DMS114 treated with DMSO at 0.1 percent for 48 hours (cell line): ENCODE results near the gene ECE1.

Source experiments
- DNase-seq: peaks from one replicate; lab custom pipeline; 2025; ENCODE audit not compliant: unreplicated experiment; lab: John Stamatoyannopoulos, UW

Gene ECE1

GRCh38 chr1:21308847-21309652 lies 18.8 kb upstream of the ECE1 start:
- DNase-seq, result no peak

DNA sequence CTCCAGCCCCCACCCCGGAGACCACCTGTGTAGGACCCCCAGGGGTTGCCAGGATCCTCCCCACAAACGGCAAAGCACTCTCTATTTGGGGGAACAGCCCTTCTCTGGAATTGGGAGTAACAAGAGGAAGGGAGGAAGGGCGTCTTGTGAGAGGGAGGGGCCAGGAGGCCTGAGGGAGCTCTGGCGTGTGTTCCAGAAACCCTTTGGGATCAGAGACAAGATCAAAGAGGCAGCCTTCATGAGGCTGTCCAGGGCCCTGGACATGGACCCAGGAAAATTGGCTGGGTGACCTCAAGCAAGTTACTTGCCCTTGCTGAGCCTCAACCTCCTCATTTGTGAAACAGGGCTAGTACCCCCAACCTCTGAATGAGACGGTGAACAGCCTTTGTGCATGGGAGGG lies 18.1 kb upstream of the ECE1 start:
- DNase-seq, result no peak

- no peak for DNase-seq
Observed at GRCh38 chr1:21307663-21308305, 17.5 kb upstream of the ECE1 start.

DNA sequence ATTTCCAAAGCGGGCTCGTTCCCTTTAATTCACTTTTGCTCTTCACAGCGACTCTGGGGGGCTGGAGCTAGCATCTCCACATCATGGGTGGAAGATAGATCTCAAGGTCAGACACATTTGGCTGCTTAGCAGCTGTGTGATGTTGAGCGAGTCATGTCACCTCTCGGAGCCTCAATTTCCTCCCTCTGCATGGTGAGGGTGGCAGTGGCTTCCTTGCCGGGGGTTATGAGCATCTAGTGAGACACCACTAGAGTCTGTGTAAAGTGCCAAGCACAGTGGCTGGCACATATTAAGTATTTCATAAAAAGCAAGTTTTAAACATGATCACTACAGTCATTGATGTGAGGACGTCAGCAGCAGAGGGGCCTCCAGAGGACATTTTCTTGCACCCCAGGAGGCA lies 16.9 kb upstream of the ECE1 start:
- no peak for DNase-seq

GRCh38 chr1:21305900-21306189 lies 15.6 kb upstream of the ECE1 start:
- DNase-seq, result no peak

DNA sequence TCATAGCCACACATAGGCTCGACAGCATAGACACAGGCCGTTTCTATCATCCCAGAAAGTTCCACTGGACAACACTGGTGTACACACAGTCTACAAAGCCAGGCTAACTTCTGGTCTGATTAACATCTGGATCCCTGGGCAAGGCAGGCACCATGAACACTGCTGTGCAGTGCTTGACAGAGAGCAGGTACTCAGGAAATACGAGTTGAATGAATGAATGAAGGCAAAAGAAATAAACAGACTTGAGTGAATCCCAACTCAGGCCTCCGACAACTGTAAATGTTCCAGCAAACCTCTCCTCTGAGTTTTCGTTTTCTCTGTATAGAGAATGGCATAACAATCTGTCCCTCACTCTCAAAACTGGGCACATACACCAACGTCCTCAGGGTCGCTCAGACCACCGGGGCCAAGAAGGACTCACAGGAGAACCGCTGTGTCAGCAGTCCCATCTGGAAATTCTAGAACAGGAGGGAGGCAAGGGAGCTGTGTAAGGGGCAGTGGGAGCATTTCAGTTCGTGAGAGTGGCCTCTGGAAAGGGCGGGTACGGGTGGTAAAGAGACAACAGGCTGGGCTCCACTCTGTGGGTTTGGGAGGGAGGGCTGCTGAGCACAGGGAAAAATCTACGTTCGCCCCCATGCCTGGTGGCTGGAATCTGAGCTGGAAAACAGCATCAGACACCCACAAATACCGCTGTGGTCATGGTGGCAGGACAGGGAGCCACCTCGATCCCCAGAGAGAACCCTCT lies 15.1 kb upstream of the ECE1 start:
- DNase-seq, result no peak

DNA sequence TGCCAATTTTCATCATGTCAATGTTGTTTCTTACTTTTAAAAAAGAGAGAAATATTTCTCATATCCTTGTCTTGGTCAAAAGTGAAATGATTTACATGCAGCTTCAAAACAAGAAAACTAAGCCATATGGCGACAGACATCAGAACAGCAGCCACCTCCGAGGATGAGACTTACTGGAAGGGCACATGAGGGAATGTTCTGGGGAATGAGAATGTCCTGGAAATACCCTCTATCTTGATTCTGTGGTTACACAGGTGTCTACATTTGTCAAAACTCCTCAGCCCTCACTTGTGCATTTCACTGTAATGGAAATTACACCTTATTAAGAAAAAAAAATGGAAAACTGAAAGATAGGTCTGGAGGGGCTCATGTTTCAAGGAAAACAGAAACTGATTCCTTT lies 14.2 kb upstream of the ECE1 start:
- DNase-seq, result no peak

DNA sequence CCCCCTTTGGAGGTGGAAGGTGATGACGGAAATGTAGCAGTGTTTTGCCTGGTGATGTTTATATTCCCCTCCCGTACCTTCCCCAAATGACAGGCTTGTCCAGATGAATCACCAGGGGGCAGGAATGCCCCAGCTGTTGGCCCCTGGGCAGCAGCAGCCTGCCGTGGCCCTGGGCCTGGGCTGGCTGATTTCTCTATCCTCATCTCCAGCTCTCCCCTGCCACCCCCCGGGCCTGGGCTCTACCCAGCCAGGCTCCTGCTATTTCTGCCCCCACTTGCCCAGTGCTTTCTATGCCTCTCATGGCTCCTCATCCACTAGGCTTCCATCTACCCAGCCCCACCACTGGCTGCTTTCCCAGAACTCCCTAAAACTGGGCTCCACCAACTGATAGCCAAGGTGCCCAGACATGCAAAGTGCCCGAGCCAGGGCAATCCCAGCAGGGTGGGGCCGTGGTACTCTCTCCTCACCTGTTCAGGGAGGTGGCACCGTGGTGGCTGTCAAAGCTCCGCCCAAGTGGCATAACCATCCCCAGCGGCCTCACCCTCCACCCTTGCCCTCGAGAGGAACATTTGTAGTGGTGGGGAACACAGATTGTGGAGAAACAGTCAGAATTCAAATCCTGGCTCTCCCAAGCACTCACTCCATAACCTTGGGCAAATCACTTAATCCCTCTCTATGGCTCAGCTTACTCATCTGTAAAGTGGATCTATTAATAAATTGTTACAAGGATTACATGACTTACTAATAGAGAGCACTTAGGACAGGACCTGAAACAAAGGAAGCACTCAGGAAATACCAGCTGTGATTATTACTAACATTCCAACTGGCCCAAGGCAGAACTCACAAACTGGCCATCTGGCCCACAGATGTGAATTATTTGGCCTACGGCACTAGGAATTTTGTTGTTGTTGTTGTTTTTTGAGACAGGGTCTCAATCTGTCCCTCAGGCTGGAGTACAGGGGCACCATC lies 12.8 kb upstream of the ECE1 start:
- no peak for DNase-seq

DNA sequence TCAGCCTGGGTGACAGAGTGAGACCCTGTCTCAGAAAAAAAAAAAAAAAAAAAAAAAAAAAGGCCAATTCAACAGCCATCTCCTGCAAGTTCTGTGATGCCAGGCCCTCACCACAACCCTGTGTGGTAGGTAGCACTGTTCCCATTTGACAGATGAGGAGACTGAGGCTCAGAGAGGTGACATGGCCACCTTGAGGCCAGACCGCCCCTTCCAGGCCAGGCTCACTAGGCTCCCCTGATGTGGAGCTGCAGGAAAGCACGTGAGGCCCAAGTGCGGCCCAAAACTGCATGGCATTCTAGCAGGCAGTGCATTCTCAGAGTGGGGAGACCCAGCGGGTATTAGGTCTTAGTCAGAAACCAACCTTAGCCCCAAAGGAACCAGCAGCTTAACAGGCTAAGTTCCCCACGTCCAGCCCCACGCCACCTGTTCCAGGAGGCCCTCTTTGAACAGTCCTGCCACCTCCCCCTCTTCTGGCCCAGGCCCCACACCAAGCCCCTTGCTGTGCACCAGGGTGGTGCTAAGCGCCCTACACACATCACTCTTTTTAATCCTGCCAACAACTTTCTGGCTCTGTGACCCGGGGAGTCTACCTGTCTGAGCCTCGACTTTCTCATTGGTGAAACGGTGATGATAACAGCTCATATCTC lies 11.7 kb upstream of the ECE1 start:
- DNase-seq, result no peak

GRCh38 chr1:21300774-21301173 lies 10.5 kb upstream of the ECE1 start:
- DNase-seq, result no peak

DNA sequence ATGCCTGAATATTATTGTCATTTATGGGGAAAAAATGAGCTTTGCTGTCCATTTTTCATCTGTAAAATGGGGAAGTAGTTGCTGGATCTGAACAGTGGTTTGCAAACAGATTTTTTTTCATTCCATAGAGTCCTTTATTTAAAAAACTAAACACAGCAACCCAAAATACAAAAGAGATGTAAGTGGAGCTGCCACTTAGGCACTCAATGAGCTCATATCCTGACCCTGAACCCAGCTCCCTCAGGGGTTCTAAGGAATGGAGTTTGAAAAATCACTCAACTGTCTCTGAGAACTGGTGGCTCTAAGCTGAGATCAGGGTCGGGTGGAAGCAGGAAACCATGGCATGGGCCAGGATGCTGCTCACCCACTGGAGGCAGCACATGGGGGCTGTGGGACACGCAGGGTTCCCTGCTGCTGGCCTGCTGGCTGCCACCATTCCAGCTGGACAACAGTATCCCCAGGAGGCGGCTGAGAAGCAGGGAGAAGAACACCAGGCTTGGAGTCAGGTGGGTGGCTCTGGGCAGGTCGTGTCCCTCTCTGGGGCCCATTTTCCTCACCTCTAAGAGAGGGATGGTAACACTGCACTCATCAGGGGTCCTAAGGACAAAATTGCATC lies 9.6 kb upstream of the ECE1 start:
- no peak for DNase-seq

DNA sequence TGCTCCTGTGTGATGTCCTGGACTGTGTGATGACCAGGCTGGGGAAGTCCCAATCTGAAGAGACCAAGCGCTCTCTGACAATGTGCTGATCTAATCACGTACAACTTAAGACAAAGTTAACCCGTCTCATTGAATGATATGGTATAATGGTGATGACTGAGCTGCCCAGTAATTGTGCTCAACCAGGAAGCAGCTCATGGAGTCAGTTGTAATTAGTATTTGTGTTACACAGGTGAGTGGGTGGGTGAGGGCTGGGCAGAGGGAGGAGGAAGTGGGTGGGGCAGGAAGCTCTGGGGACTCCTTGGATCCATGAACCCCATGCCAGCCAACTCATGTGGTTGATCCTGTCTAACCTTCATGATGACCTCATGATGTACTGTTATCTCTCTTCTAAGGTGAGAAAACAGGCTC lies 8.7 kb upstream of the ECE1 start:
- no peak for DNase-seq

DNA sequence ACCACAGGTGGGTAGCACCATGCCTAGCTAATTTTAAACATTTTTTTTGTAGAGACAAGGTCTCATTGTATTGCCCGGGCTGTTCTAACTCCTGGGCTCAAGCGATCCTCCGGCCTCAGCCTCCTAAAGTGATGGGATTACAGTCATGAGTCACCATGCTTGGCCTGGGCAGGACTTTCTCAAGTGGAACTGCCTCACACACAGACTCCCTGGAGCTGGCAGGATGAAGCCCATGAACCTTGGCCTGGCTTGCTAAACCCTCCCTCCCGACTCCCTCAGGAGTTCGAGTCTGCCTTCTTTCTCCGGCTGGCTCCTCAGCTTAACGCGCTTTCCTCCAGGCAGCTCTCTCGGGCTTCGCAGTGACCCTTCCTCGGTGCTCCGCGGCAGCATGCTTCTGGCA lies 7.7 kb upstream of the ECE1 start:
- DNase-seq, result no peak

DNA sequence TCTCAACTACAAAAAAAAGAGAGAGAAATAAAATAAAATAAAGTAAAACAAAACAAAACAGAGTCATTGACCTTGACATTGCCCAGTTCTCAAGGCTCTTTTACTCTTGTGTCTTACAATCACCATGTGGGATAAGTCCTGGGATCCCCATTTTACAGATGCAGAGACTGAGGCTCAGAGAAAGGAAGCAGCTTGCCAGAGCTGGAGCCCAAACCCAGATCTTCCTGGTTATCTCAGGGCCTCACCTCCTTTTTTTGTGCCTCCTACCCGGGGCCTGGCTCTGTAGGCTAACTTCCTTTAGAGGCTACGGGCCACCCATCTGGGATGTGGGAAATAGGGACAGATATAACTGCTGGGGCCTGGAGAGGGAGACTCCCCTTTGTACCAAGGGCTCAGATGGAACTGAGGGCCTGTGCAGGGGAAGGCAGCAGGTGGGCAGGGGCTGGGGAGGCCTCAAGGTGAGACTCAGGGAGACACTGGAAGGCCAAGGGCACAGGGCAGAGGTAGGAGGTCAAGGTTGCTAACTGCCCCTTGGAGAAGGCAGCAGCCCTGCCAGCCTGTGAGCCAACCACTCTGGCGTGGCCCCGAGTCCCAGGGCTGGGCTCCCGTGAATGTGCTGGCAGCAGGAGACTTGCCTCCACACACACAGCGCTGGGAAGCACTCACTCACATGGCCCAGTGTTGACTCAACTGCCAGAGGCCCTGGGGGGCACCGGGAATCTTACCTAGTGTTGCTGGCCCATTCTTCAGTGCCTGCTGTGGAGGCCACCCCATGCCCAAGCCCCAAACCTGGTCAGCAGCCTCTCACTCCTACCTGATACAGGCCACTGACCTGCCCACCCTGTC lies 6.5 kb upstream of the ECE1 start:
- DNase-seq, result no peak

DNA sequence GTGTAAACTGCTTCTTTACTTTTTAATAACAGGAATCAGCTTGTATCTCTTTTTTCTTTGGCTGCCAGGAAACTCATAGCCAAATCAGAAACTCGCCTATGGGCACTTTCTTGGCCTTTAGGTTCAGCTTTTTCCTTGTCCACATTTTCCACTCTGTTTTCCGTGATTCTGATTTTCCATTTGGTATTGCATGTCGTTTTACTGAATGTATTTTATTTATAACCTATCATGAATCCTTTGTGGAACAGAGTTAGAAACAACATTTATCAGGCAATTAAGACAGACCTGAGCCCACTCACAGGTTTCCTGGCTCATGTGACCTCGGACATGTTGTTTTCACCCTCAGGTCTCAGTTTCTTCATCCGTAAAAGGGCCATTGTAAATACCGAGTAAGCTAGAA lies 5.3 kb upstream of the ECE1 start:
- DNase-seq, result no peak

DNA sequence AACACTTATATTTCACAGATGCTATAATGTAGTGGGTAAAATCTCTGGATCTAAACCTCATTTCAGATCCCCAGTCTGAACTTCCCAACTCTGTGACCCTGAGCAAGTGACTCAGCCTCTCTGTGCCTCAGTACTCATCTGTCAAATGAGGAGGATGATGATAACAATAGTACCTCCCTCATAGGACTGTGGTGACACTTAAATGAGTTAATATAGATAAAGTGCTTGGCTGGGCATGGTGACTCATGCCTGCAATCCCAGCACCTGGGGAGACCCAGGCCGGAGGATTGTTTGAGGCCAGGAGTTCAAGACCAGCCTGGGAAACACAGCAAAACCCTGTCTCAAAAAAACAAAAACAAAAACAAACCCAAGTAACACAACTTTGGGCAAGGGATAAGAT lies 4.7 kb upstream of the ECE1 start:
- DNase-seq, result no peak

DNA sequence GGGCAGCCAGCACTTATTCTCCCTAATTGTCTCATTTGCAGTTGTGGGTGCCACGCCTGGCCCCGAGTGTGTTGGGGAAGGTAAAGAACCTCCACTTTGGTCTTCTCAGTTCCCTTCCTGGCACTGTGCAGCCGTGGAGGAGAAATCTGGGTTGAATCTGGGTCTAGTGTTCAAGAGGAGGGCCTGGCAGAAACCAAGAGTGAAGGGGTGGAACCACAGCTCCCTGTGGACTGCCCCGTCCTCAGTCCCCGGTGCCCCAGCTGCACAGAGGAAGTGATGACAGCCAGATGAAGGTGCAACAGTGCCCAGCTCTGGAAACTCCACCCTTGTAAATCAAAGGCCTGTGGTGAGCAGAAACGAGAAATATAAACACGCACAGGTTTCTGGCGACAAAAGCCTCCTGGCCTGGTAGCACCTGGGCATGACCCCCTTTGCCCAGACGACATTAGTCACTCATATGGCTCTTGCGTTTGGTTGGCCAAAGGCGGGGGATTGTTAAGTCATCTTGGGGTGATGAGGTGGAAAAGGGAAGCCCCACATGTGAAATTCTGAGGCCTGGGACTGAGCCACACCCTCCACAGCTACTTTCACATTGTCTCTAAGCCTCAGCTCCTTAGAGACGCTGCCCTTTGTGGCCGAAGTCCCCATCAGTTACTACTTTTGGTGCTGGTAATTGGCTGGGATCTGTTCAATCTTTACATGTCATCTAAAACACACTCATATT lies 4.2 kb upstream of the ECE1 start:
- no peak for DNase-seq

DNA sequence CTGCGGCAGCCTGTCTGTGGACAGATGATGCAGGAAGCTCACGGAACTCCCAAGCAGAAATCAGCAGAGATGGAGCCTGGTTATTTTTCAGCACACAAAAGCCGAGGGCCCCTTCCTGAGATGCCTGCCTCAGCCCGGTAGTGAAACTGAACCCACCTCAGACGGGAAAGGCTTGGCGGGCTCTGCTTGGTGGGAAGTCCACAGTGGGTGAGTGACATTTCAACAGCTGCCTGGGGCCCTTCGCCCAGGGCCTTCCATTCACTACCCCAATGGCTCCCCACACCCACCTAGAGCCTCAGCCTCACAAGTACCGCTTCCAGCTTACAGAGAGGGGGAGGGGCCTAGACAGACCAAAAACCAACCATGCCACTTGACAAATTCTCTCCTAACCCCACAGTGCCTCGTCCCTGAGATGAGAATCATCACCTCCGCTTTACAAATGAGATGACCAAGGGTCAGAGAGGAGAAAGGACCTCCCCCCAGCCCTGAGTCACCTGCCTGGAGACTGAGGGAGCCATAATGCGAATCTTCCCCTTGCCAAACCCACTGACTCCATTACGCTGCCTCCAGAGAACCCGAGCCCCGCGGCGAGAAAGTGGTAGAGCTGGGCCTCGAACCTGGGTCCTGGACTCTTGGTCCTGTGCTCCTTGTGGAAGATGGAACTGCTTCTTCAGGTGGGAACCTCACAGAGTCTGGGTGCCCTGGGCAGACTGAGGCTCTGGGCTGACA lies 3.4 kb upstream of the ECE1 start:
- DNase-seq, result no peak
